ENCODE measurements around the gene GRM2. TPM values are rescaled to one million over a fixed set of nuclear protein-coding genes. Genes with fewer than 3 reads are reported as not detected.

GRM2 gene
- total RNA-seq, 1 donor from 2014 or later: 0.10 TPM

- peaks cover 28% of the 10 kb centered on the region for H3K4me1 Mint-ChIP-seq (ENCODE audit: low read depth)
- no peaks in the 10 kb centered on the region for H3K9me3 Mint-ChIP-seq (ENCODE audit: low read depth)
- TF ChIP-seq CTCF (IDR thresholded peaks at IDR 0.05): peak; percentile 94
- H3K27ac Mint-ChIP-seq (ENCODE audit: unreplicated experiment): peak overlapping the region; percentile 56
- H3K27me3 Mint-ChIP-seq (ENCODE audit: low read depth): no peaks in the 10 kb centered on the region
- no peak overlapping the region for H3K4me3 Mint-ChIP-seq (ENCODE audit: unreplicated experiment)
- no peak for DNase-seq (ENCODE audit: low spot score)
- H3K36me3 Mint-ChIP-seq (ENCODE audit: low read depth): no peaks in the 10 kb centered on the region
These were observed 37.4 kb upstream of the GRM2 start for GRCh38 chr3:51669241-51670052.

DNA sequence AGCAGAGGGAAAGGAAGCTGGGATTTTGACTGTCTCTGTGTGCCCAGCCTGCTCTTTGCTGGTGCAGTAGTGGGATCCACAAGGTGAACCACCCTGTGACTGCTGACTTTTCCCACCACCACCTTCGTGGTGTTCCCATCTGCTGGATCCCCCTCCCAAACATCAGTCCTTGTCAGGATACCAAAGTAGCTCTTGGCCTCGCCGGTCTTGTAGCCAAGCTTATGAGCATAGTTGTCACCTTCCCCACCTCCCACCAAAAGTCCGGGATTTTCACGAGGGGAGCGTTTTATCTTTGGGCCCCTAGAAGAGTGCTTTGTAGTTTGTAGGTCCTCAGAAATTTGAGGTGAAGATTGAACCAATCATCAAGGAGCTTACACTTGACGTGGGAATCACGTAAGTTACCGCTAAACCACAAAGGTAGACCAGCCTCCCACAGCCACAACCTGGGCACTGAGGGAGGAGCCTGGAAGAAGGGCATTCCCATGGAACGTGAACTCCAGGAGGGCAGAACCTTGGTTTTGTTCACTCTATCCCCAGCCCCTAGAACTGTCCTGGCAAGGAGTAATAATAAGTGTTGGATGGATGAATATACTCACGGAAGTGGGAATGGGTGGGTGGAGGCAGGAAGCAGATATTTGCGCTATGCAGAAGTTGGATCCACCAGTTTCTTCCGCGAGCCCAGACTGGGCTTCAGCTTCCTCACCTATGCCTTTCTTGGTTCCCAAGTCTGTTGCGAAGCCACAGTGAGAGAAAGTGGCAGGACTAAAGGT is 36.6 kb upstream of the GRM2 start:
- no peak for DNase-seq (ENCODE audit: low spot score)
- H3K4me3 Mint-ChIP-seq (ENCODE audit: unreplicated experiment): peak overlapping the region; percentile 83
- no peak for TF ChIP-seq CTCF (IDR thresholded peaks at IDR 0.05)
- H3K27ac Mint-ChIP-seq (ENCODE audit: unreplicated experiment): no peak overlapping the region
- H3K9me3 Mint-ChIP-seq (ENCODE audit: low read depth): no peaks in the 10 kb centered on the region
- no peaks in the 10 kb centered on the region for H3K36me3 Mint-ChIP-seq (ENCODE audit: low read depth)
- no peaks in the 10 kb centered on the region for H3K27me3 Mint-ChIP-seq (ENCODE audit: low read depth)
- peaks cover 35% of the 10 kb centered on the region for H3K4me1 Mint-ChIP-seq (ENCODE audit: low read depth)

DNA sequence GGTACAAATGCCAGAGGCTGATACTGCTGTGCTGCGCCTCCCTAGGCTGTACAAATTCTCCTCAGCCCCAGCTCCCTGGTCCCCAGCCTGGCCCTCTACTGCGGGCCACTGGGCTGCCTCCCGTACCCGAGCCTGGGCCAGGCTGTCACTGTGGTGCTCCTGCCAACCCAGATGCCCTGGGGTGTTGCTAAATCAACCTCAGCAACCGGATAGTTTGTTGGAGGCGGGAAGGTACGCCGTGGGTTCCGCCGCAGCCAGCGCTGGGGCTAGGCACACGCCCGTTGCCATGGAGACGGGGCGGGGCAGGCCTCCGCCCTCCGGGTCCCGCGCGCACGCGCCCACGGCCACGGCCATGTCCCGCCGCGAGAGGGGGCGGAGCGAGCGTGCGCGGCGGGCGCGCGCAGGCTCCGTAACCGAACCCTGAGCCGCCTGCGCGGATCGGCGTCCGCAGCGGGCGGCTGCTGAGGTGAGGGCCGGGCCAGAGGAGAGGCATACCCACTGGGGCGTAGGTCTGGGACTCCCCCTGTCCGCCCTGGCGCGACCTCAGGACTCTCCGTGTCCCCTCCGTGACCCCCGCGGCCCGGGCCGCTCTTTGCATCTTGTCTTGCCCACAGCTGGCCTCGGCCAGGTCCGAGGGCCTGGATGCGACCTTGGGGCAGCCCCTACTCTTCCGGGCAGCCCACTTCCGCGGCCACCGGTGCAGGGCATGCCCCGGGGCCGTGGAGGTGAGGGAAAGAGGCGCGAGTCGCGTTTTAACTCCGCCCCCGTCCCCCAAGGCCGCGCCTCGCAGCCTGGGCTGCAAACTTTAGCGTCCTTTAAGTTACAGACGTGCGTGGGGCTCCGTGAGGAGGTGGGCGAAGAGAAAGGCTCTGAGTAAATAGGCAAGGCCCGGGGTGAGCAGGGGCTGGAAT is 35.8 kb upstream of the GRM2 start, which contains the start of gene TEX264:
TSS of gene TEX264 (plus strand) at position 430 of the 911 bp plus-strand sequence. CDS start 3,053 bp downstream, outside the sequence.
- Mint-ChIP-seq H3K27me3 (ENCODE audit: low read depth) (no peaks in the 10 kb centered on the region), H3K4me3 (ENCODE audit: unreplicated experiment) (peak within 1 kb of the TSS; percentile 83), H3K4me1 (ENCODE audit: low read depth) (peaks cover 41% of the 10 kb centered on the region), H3K36me3 (ENCODE audit: low read depth) (no peaks in the 10 kb centered on the region), H3K27ac (ENCODE audit: unreplicated experiment) (peak within 1 kb of the TSS; percentile 68), H3K9me3 (ENCODE audit: low read depth) (no peaks in the 10 kb centered on the region)
- DNase-seq (ENCODE audit: low spot score): no peak
- no peak for TF ChIP-seq CTCF (IDR thresholded peaks at IDR 0.05)

DNA sequence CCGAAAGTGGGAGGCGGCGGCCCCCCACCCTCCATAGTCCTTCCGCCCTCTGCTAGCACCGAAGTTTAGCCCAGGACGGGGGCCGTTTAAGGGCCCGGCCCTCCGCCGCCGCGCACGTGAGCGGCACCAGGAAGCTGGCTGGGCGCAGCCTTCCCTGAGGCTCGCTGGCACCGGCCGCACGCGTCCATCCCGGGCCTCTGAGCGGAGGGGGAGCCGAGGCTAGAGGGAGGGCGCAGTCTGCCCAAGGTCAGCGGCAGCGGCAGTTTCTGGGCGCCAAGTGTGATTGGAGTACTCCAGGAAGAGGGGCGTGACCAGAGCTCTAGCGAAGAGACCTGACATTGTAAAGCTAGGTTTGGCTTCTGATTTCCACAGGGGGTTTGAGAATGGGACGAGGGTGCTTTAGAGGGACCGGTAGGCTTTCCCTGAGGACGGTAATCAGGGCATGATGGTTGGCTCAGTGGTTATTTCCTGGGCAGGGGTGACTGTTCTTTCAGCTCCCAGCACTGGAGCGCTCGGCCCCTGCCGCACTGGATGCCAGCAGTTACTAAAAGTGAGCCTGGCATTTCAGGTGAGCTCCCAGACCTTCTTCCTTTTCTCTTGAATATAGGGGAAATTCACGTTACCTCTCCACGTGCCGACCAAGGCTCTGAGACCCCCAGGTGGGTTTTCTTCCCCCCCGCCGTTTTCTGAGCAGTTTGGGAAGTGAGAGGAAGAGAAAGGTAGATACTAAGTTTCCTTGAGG is 35.0 kb upstream of the GRM2 start:
- H3K4me1 Mint-ChIP-seq (ENCODE audit: low read depth): peaks cover 41% of the 10 kb centered on the region
- no peaks in the 10 kb centered on the region for H3K27me3 Mint-ChIP-seq (ENCODE audit: low read depth)
- no peaks in the 10 kb centered on the region for H3K9me3 Mint-ChIP-seq (ENCODE audit: low read depth)
- peak overlapping the region; percentile 68 for H3K27ac Mint-ChIP-seq (ENCODE audit: unreplicated experiment)
- no peaks in the 10 kb centered on the region for H3K36me3 Mint-ChIP-seq (ENCODE audit: low read depth)
- H3K4me3 Mint-ChIP-seq (ENCODE audit: unreplicated experiment): peak overlapping the region; percentile 83
- no peak for TF ChIP-seq CTCF (IDR thresholded peaks at IDR 0.05)
- no peak for DNase-seq (ENCODE audit: low spot score)
